Stimulated activated naive CD8-positive, alpha-beta T cell treated with anti-CD3 and anti-CD28 coated beads, Interleukin-15, amount 100 ng/mL, for 72 hours (primary cell): ENCODE data around the gene HCN1.
"Not testable (repeated sequence)": the region's sequence is repeated elsewhere in the genome, so short reads cannot be mapped to it uniquely, and the experiment has no call there.

ENCODE experiments used
- ATAC-seq: fragments of 150-1000 bp; cut with Tn5 transposase; 2 replicates; pipeline ENCODE4 v1.10.0; 2021; ENCODE audit warnings: mild to moderate bottlenecking, moderate library complexity
- DNase-seq, 2 donors: peaks; one replicate each; pipeline ENCODE4 v3.0.0; 2021 to 2022
- H3K27ac Mint-ChIP-seq, 2 donors: one replicate each; pipeline ENCODE4 v1.8.0; 2022; ENCODE audit warnings: mild to moderate bottlenecking in 2 of 2, mixed read lengths in 2 of 2, moderate library complexity in 2 of 2
- H3K27me3 Mint-ChIP-seq: one replicate; pipeline ENCODE4 v1.8.0; 2022; ENCODE audit warnings: mixed read lengths
- H3K4me1 Mint-ChIP-seq: one replicate; pipeline ENCODE4 v1.8.0; 2022; ENCODE audit warnings: mild to moderate bottlenecking, mixed read lengths
- H3K4me3 Mint-ChIP-seq, 2 donors: one replicate each; pipeline ENCODE4 v1.8.0; 2022; ENCODE audit warnings: mild to moderate bottlenecking in 2 of 2, mixed read lengths in 2 of 2, moderate library complexity in 1 of 2
- H3K9me3 Mint-ChIP-seq, 2 donors: one replicate each; pipeline ENCODE4 v1.8.0; 2022; ENCODE audit warnings: mixed read lengths in 2 of 2

The HCN1 gene

GRCh38 chr5:45411971-45412612 lies 284.1 kb downstream of the HCN1 start:
- ATAC-seq (no peak), DNase-seq (no peak)
- Mint-ChIP-seq H3K9me3 (peaks cover 0 to 8% of the 10 kb centered on the region in 2 donors), H3K4me1 (no peaks in the 10 kb centered on the region), H3K4me3 (no peak overlapping the region), H3K27ac (no peak overlapping the region), H3K27me3 (no peaks in the 10 kb centered on the region)

DNA sequence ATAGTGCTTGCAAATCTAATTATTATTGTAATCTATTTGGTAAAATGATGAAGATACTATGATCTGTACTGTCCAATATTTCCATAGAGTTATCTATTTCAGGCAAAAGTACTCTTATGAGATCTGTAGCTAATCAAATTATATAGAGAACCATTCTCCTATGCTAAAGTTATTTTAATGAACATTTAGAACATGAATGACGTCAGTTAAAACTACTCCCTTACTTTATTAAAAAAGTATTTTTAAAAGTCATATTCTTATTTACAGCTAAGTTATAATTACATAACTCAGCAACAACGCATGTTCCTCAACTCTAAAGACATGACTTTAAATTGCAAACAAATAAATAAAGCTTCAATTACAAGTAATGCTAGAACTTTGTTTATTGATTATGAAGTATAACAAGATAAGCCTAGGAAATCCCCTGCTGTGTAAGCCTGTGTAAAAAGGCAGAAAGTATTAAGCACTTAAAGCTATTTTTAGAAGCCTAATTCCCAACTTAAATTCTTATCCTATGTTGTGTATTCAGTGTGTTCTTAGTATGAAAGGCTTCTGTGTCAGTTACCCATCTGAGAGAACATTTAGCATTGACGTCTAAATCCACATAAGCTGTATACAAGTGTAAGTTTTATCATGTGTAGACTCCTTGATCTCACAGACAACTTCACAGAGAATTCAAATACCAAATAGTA lies 285.7 kb downstream of the HCN1 start:
- ATAC-seq (no peak), DNase-seq (no peak)
- H3K27me3 Mint-ChIP-seq = no peaks in the 10 kb centered on the region
- H3K9me3 Mint-ChIP-seq = peaks cover 0 to 8% of the 10 kb centered on the region in 2 donors
- no peak overlapping the region for H3K4me3 Mint-ChIP-seq
- no peak overlapping the region for H3K27ac Mint-ChIP-seq
- H3K4me1 Mint-ChIP-seq = no peaks in the 10 kb centered on the region

GRCh38 chr5:45408067-45408466 lies 288.1 kb downstream of the HCN1 start:
- Mint-ChIP-seq H3K27ac (no peak overlapping the region), H3K27me3 (no peaks in the 10 kb centered on the region), H3K9me3 (peaks cover 0 to 8% of the 10 kb centered on the region in 2 donors), H3K4me3 (no peak overlapping the region), H3K4me1 (no peaks in the 10 kb centered on the region)
- no peak for DNase-seq
- ATAC-seq = no peak

GRCh38 chr5:45402804-45403455 lies 293.2 kb downstream of the HCN1 start:
- Mint-ChIP-seq H3K4me1 (no peaks in the 10 kb centered on the region), H3K27me3 (no peaks in the 10 kb centered on the region), H3K27ac (no peak overlapping the region), H3K4me3 (no peak overlapping the region), H3K9me3 (peaks cover 0 to 5% of the 10 kb centered on the region in 2 donors)
- DNase-seq (no peak), ATAC-seq (no peak)

- no peak for ATAC-seq
- no peak for DNase-seq
- H3K9me3 Mint-ChIP-seq = peaks cover 1 to 5% of the 10 kb centered on the region in 2 donors
- H3K27ac Mint-ChIP-seq = no peak overlapping the region
- H3K4me3 Mint-ChIP-seq = no peak overlapping the region
- no peaks in the 10 kb centered on the region for H3K4me1 Mint-ChIP-seq
- no peaks in the 10 kb centered on the region for H3K27me3 Mint-ChIP-seq
These were observed 297.1 kb downstream of the HCN1 start for GRCh38 chr5:45399041-45399440.

GRCh38 chr5:45385321-45386058 lies 310.7 kb downstream of the HCN1 start:
- DNase-seq (no peak), ATAC-seq (no peak)
- no peaks in the 10 kb centered on the region for H3K4me1 Mint-ChIP-seq
- H3K27me3 Mint-ChIP-seq = no peaks in the 10 kb centered on the region
- no peak overlapping the region for H3K27ac Mint-ChIP-seq
- peaks cover 12 to 22% of the 10 kb centered on the region in 2 donors for H3K9me3 Mint-ChIP-seq
- H3K4me3 Mint-ChIP-seq = no peak overlapping the region

DNA sequence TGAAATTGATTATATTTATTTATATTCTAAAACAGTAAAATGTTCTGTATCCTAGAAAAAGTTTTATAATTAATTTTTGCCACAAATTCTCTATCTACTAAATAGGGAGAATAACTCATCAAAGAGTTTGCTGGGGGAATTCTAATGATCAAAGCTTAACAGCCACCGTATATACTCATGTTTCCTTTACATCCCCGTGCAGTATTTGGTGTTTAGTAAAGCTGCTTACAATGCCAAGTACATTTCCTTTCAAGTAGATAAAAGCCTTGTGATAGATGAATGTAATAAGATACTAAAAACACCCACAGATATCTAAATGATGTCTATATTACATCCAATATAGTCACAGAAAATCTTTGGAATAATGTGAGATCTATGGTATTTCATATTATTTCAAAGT lies 312.2 kb downstream of the HCN1 start:
- Mint-ChIP-seq H3K27ac (no peak overlapping the region), H3K27me3 (no peaks in the 10 kb centered on the region), H3K4me3 (no peak overlapping the region), H3K4me1 (no peaks in the 10 kb centered on the region), H3K9me3 (peaks cover 12 to 22% of the 10 kb centered on the region in 2 donors)
- DNase-seq (no peak), ATAC-seq (no peak)

DNA sequence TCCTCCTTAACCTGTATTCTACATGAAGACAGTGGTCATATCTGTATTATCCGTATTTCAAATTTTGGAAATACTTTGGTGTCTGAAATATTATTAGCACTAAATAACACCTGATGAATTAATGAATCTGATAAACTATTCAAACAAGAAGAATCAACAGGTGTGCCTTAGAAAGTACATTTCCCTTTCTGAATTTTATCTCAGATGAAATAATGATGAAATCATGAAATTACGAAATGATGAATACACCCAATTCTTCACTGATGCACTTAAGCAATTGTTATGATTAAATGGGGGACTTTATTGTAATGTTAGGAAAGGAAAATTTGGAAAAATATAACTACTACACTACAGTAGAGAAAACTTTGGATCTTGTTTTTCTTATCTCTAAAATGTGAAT lies 313.6 kb downstream of the HCN1 start:
- Mint-ChIP-seq H3K27ac (no peak overlapping the region), H3K9me3 (peaks cover 12 to 22% of the 10 kb centered on the region in 2 donors), H3K27me3 (no peaks in the 10 kb centered on the region), H3K4me3 (no peak overlapping the region), H3K4me1 (no peaks in the 10 kb centered on the region)
- DNase-seq (no peak), ATAC-seq (no peak)

GRCh38 chr5:45376417-45376816 lies 319.8 kb downstream of the HCN1 start:
- ATAC-seq = no peak
- Mint-ChIP-seq H3K9me3 (peaks cover 2 to 8% of the 10 kb centered on the region in 2 donors), H3K27ac (no peak overlapping the region), H3K27me3 (no peaks in the 10 kb centered on the region), H3K4me1 (no peaks in the 10 kb centered on the region), H3K4me3 (no peak overlapping the region)
- no peak for DNase-seq

- Mint-ChIP-seq H3K27me3 (no peaks in the 10 kb centered on the region), H3K4me1 (no peaks in the 10 kb centered on the region), H3K9me3 (peaks cover 3 to 9% of the 10 kb centered on the region in 2 donors), H3K4me3 (no peak overlapping the region), H3K27ac (no peak overlapping the region)
- no peak for ATAC-seq
- DNase-seq = no peak
These were observed 323.6 kb downstream of the HCN1 start for GRCh38 chr5:45372629-45373028.

DNA sequence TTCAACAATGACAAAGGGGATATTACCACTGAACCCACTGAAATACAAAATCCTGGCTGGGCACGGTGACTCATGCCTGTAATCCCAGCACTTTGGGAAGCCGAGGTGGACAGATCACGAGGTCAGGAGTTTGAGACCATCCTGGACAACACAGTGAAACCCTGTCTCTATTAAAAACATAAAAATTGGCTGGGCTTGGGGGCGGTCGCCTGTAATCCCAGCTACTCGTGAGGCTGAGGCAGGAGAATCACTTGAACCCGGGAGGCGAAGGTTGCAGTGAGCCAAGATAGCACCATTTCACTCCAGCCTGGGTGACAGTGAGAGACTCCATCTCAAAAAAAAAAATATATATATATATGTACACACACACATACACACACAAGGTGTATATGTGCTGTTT lies 324.8 kb downstream of the HCN1 start:
- H3K4me1 Mint-ChIP-seq, ATAC-seq, H3K4me3 Mint-ChIP-seq, H3K27ac Mint-ChIP-seq, H3K27me3 Mint-ChIP-seq, DNase-seq: not testable (repeated sequence)
- peaks cover 7 to 11% of the 10 kb centered on the region in 2 donors for H3K9me3 Mint-ChIP-seq

- ATAC-seq = no peak
These were observed 340.8 kb downstream of the HCN1 start for GRCh38 chr5:45355189-45355992.

GRCh38 chr5:45336464-45336863 lies 359.7 kb downstream of the HCN1 start:
- DNase-seq = no peak
- Mint-ChIP-seq H3K4me3 (no peak overlapping the region), H3K4me1 (no peaks in the 10 kb centered on the region), H3K9me3 (peaks cover 7 to 23% of the 10 kb centered on the region in 2 donors), H3K27ac (no peak overlapping the region), H3K27me3 (no peaks in the 10 kb centered on the region)
- no peak for ATAC-seq

More at GRCh38 chr5:45355189-45355992, 340.8 kb downstream of the HCN1 start:
- Mint-ChIP-seq H3K27ac (no peak overlapping the region), H3K27me3 (no peaks in the 10 kb centered on the region), H3K9me3 (peaks cover 5 to 14% of the 10 kb centered on the region in 2 donors), H3K4me1 (no peaks in the 10 kb centered on the region), H3K4me3 (no peak overlapping the region)
- no peak for DNase-seq

DNA sequence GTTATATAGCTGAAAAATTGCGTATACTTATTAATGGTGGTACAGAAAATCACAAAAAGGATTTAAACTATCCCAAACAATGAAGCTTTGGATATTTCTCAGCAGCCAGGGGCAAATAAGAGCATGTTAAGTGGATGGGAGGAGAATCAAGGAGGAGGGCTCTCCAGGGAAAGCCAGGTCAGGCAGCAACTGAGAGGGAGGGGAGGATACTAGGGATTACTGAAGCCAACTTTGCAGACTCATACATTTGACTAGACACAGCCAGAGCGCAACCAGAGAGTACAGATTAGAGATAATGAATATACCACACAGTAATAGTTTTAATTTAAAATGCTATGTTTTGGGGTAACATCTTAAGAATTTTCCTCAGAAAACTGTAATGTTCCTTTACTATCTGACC lies 360.2 kb downstream of the HCN1 start:
- Mint-ChIP-seq H3K27me3 (no peaks in the 10 kb centered on the region), H3K4me1 (no peaks in the 10 kb centered on the region), H3K27ac (no peak overlapping the region), H3K4me3 (no peak overlapping the region), H3K9me3 (peaks cover 7 to 23% of the 10 kb centered on the region in 2 donors)
- ATAC-seq (no peak), DNase-seq (no peak)

- peaks cover 7 to 23% of the 10 kb centered on the region in 2 donors for H3K9me3 Mint-ChIP-seq
These were observed 360.8 kb downstream of the HCN1 start for GRCh38 chr5:45335346-45335745.

More at GRCh38 chr5:45335346-45335745, 360.8 kb downstream of the HCN1 start:
- Mint-ChIP-seq H3K27me3 (no peaks in the 10 kb centered on the region), H3K4me1 (no peaks in the 10 kb centered on the region), H3K27ac (no peak overlapping the region), H3K4me3 (no peak overlapping the region)
- DNase-seq (no peak), ATAC-seq (no peak)
